Measurements from ENCODE around the gene NRF1.

NRF1 gene

DNA sequence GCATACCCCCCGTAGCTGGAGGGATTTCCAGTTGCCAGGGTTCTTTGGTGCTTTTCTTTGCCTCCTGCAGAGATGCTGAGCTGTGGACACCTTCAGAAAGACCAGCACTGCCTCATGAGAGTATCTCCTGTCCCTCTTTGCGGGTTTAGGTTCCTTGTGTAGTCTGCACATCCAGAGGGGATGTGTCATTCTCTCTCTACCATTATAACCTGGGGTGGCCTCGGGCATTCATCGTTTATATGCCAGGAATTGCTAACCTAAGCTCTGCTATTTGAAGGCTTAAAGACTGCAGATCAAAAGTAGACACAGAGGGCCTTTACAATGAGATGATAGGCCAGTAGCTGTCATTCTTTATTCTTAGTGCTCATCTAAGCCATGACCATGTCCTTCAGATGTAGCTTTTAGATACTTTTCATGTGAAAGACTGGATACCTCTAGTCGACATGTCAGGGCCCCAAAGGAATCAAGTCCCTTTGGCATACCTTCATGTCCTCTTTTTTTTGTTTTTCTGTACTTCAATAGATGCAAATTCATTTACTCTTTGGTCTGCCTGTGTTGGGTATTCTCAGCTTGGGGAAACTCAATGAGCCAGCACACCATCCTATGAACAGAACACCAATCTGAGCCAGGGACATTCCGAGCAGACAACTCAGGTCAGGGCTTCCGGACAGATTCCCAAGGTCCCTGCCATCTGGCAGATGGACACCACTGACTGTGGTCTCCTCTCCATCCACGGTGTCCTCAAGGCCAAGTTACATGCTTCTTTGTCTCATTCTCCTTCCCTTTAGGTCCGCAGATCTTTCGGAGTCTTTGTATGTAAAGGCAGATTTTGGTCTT is 129.3 kb downstream of the NRF1 start:
- DNase-seq, result no peak

GRCh38 chr7:129741743-129742213 is 130.3 kb downstream of the NRF1 start:
- no peak for DNase-seq

- no peak for DNase-seq
Observed at GRCh38 chr7:129742256-129742655, 130.7 kb downstream of the NRF1 start.

- no peak for DNase-seq
Observed at GRCh38 chr7:129746857-129747529, 135.5 kb downstream of the NRF1 start.

- DNase-seq, result no peak
Observed at GRCh38 chr7:129748356-129749109, 137.0 kb downstream of the NRF1 start.

- no peak for DNase-seq
Observed at GRCh38 chr7:129750091-129750490, 138.6 kb downstream of the NRF1 start.

GRCh38 chr7:129750501-129750900 is 139.0 kb downstream of the NRF1 start:
- DNase-seq, result no peak

GRCh38 chr7:129751916-129752315 is 140.4 kb downstream of the NRF1 start:
- DNase-seq, result no peak

DNA sequence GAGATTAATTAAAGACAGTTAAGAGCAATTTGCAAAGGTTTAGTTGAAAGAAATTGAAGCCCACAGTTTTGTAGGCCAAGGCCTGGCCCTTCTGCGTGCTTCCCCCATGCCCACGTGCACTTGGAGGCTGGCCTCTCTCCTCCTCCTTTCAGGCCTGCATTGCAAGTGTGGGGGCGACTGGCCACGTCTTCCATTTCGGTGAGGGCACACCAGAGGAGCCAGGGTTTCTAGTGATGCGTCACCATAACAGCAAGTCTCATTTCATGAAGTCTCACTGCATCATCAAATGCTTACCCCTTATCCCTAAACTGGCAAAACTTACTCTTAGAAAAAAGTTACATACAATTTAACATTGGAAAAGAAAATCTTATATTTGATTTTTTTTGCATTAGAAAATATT is 141.2 kb downstream of the NRF1 start:
- no peak for DNase-seq

GRCh38 chr7:129754406-129754805 is 142.9 kb downstream of the NRF1 start:
- DNase-seq, result no peak

DNA sequence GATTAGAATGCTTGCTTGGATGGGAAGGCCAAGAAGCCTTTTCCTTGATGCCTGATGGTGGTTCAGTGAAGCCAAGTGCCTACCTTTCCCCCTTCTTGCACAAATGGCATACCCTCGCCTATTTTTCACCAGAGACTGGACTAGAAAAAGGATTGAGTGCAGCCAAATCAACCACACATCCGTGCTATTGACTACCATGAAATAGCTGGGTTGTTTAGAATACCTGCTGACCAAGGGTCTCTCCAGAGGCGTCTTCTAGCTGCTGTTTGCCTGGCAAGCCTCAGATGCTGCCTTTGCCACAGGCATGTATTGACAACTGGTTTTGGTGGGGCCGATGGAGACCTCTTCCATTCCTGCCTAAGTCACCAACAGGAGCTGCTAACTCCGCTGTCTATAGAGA is 146.5 kb downstream of the NRF1 start:
- DNase-seq, result no peak

GRCh38 chr7:129762387-129762969 is 151.0 kb downstream of the NRF1 start:
- no peak for DNase-seq

DNA sequence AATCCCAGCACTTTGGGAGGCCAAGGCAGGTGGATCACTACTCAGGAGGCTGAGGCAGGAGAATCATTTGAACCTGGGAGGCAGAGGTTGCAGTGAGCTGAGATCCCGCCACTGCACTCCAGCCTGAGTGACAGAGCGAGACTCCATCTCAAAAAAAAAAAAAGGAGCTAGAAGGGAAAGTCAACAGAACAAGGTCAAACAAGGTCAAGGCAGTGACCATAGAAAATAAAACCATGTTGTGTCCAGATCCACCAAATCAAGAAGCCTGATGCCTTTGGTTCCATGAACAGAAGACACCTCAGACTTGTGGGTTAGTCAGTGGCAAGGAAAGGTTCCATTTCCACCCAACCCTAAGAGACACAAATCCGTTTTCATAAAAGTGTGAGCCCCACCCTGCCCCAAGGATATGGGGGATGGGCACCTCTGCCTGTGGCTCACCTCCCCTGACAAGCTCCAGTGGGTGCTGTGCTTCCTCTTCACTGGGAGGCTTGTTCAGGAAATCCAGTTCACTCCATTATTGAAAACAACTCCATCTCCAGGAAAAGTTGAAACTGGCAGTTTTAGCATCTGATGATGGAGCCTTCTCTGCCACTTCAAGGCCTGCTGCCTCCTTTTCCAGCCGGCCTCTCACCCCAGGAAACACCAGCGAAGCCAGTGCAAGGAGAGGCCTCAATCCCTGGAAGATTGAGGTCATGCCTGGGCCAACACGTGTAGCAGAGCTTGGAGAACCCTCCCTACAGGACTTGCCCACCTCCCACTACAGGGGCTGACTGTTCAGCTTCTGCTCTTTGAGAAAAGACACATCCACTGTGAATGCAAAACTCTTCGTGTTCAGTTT is 152.9 kb downstream of the NRF1 start:
- DNase-seq, result no peak

DNA sequence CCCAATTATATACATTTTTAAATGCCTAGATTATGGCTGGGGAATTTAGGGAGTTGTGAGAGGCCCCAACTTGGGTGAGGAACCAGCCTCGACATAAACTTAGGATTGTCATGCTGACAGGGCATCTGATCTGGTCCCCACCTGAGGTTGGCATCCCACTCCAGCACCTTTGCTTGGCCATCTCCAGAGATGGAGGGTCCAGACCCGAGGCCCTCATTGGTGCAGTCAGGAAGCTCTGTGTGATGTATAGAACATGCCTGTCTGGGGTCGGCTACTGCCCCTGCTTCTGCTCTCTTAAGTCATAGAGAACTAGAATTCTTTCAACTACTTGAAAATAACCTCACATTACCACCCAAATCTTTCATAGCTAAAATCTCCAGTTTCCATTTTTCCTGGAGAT is 153.8 kb downstream of the NRF1 start:
- no peak for DNase-seq

DNA sequence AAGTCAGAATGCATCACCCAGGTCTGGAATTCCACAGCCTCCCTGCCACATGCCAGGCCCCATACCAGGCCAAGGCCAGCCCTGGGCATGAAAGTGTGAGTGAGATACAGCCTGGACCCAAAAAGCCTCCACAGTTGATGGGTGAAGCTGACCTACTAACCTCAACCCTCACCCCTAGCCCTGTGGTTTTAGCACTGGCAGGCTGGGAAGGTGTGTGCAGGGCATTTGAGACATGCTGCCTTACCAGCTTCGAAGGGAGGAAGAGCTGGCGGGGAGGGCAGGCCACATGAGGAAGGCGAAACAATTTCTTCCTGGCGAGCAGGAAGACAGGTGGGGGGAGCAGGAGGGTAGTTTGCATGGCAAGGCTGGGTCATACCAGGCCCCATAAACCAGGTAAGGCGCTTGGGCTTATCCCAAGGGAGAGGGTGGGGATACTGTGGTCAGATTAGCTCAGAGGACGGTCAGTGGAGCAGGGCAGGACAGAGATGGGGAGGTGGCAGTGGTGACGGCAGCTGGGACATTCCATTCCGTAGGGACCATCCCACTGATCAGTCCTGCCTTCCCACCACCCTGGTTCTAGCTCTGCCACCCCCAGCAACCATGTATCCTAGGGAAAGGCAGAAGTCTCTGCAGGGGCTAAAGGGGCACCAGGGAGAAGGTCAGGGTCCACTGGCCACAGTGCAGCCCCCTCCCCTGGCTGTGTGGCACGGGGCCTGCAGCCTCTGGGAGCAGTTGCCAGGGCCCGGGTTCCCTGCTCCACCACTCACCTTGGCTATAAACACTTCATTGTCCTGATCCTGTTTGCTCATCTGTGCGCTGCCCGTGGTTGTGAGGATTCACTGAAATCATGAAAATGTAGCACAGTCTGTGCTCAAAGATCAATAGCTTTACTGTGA is 155.8 kb downstream of the NRF1 start:
- no peak for DNase-seq

- no peak for DNase-seq
Observed at GRCh38 chr7:129768614-129769399, 157.3 kb downstream of the NRF1 start.

GRCh38 chr7:129769400-129769774 is 157.9 kb downstream of the NRF1 start:
- no peak for DNase-seq

DNA sequence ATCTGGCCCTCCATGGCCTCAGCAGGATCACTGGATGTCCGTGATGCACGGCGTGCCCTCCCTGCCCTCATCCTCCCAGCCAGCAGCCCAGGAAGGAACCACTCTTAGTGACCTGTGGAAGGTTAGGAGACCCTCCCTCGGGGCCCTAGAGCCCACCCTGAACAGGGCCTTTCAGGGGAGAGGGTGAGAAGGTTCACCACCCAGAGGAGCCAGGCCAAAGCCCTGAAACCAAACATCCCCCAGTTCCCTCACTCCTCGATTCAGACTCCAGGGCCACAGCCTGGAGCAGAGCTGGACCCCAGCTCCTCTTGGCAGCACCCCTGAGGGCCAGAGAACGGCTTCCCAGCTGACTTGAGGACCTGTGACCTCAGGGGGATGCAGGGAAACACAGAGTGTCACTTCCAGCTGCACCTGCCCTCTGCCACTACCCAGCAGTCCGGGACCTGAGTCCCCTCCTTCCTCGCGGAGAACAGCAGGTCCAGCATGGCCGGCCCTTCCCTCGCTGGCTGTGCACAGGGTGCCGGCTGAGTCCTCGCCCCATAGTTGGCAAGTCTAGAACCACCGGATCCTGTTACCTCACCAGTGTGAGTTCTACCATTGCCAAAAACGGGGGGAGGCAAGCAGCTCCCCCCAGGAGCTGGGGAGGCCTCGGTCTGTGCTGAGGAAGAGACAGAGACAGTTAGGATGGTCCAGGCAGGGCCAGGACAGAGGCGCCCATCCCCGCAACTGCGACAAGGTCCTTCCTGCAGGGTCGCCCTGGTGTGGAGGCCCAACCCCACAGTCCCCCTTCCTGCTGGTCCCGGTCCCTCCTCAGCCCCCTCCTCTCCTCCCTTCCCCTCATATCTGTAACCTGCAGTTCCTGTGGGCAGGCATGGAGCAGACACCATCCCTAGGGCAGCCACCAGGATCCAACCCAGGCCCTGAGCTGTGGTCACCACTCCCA is 158.6 kb downstream of the NRF1 start:
- no peak for DNase-seq
